Measurements from ENCODE around the gene RXRA.

Gene RXRA

GRCh38 chr9:134443174-134444037 is 117.2 kb downstream of the RXRA start:
- Histone ChIP-seq H3K27ac (ENCODE audit: low read depth, low read length) (no peak overlapping the region), H3K9ac (ENCODE audit: low read depth, low read length) (no peak overlapping the region), H3K4me1 (ENCODE audit: insufficient read depth, low read length) (no peaks in the 10 kb centered on the region)

GRCh38 chr9:134444038-134444315 is 117.7 kb downstream of the RXRA start:
- Histone ChIP-seq H3K4me3 (ENCODE audit: low read length) (no peak overlapping the region), H3K9ac (ENCODE audit: low read depth, low read length) (no peak overlapping the region), H3K9me3 (ENCODE audit: insufficient read depth, low read depth, low read length) (peaks cover 11% of the 10 kb centered on the region), H3K36me3 (ENCODE audit: insufficient read depth, low read length) (no peaks in the 10 kb centered on the region), H3K27ac (ENCODE audit: low read depth, low read length) (no peak overlapping the region), H3K27me3 (ENCODE audit: insufficient read depth, low read length) (no peaks in the 10 kb centered on the region), H3K4me1 (ENCODE audit: insufficient read depth, low read length) (no peaks in the 10 kb centered on the region)
- WGBS: 83% methylated on average over 2 of the region's 2 CpGs

More at GRCh38 chr9:134443174-134444037, 117.2 kb downstream of the RXRA start:
- WGBS: 34% methylated on average over 27 of the region's 27 CpGs
- Histone ChIP-seq H3K4me3 (ENCODE audit: low read length) (no peak overlapping the region), H3K9me3 (ENCODE audit: insufficient read depth, low read depth, low read length) (peaks cover 6% of the 10 kb centered on the region), H3K36me3 (ENCODE audit: insufficient read depth, low read length) (no peaks in the 10 kb centered on the region), H3K27me3 (ENCODE audit: insufficient read depth, low read length) (no peaks in the 10 kb centered on the region)

DNA sequence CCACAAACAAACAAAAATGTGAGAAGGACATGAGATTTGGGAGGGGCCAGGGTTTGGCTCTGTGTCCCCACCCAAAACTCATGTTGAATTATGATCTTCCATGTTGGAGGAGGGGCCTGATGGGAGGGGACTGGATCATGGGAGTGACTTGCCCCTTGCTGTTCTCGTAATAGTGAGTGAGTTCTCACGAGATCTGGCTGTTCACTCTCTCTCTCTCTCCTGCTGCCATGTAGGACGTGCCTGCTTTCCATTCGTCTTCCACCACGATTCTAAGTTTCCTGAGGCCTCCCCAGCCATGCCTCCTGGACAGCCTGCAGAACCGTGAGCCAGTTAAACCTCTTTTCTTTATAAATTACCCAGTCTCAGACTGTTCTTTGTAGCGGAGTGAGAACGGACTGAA is 118.7 kb downstream of the RXRA start:
- Histone ChIP-seq H3K9ac (ENCODE audit: low read depth, low read length) (no peak overlapping the region), H3K27me3 (ENCODE audit: insufficient read depth, low read length) (no peaks in the 10 kb centered on the region), H3K9me3 (ENCODE audit: insufficient read depth, low read depth, low read length) (peaks cover 11% of the 10 kb centered on the region), H3K27ac (ENCODE audit: low read depth, low read length) (no peak overlapping the region), H3K4me1 (ENCODE audit: insufficient read depth, low read length) (no peaks in the 10 kb centered on the region), H3K4me3 (ENCODE audit: low read length) (no peak overlapping the region), H3K36me3 (ENCODE audit: insufficient read depth, low read length) (no peaks in the 10 kb centered on the region)
- WGBS: 82% methylated on average over 8 of the region's 8 CpGs

DNA sequence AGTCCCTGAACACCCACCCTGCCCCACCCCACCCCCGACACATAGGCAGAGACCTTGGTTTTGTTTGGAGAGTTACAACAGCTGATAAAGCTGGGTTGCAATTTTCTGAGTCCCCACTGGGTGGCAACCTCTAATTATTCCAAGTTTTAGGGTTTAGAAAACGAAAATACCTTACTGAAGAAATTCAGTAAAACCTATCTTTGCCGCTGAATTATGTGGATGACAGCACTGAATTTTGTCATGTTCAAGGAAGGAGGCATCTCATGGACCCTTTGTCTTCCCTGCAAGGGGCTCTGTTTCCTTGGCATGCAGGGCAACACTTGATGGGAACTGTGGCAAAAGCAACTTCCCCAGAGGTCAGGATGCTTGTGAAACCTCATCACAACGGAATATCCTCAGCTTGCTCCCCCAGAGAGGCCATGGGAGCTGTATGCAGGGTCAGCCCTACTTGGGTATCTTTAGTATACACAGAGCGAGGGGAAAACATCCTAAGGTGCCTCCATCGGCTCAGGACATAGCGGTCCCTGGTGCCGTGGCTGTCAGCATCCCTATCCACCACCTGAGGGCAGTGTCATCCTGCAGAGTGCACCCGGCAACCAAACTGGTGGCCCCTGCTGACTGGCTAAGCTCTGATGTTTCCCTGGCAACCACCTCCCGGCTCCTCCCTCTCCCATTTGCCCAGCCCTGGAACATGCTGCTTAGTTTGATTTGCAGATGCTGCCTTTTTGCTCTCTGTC is 123.1 kb downstream of the RXRA start:
- Histone ChIP-seq H3K27me3 (ENCODE audit: insufficient read depth, low read length) (no peaks in the 10 kb centered on the region), H3K4me3 (ENCODE audit: low read length) (no peak overlapping the region), H3K4me1 (ENCODE audit: insufficient read depth, low read length) (no peaks in the 10 kb centered on the region), H3K27ac (ENCODE audit: low read depth, low read length) (no peak overlapping the region), H3K9ac (ENCODE audit: low read depth, low read length) (no peak overlapping the region), H3K36me3 (ENCODE audit: insufficient read depth, low read length) (no peaks in the 10 kb centered on the region), H3K9me3 (ENCODE audit: insufficient read depth, low read depth, low read length) (peaks cover 11% of the 10 kb centered on the region)
- 23% methylated on average over 10 of the region's 10 CpGs for WGBS

DNA sequence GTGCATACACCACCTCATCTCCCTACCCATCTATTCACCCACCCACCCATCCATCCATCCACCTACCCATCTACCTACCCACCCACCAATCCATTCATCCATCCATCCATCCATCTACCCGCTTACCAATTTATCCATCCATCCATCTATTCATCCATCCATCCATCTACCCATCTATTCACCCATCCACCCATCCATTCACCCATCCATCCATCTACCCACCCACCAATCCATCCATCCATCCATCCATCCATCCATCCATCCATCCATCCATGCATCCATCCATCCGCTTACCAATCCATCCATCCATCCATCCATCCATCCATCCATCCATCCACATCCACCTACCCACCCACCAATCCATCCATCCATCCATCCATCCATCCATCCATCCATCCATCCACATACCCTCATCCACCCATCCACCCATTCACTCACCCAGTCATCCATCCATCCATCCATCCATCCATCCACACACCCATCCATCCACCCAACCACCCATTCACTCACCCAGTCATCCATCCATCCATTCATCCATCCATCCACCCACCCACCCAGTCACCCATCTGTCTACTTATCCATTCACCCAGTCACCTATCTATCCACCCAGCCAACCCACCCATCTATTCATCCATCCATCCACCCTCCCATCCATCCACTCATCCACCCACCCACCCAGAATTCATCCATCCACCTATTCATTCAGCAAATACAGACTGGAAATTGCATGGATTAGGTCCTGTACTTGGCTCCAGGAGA is 125.6 kb downstream of the RXRA start:
- Histone ChIP-seq H3K4me1 (ENCODE audit: insufficient read depth, low read length) (no peaks in the 10 kb centered on the region), H3K9ac (ENCODE audit: low read depth, low read length) (no peak overlapping the region), H3K4me3 (ENCODE audit: low read length) (no peak overlapping the region), H3K36me3 (ENCODE audit: insufficient read depth, low read length) (no peaks in the 10 kb centered on the region), H3K27ac (ENCODE audit: low read depth, low read length) (no peak overlapping the region), H3K27me3 (ENCODE audit: insufficient read depth, low read length) (no peaks in the 10 kb centered on the region), H3K9me3 (ENCODE audit: insufficient read depth, low read depth, low read length) (peaks cover 11% of the 10 kb centered on the region)
- WGBS: 90% methylated on average over 1 of the region's 2 CpGs

GRCh38 chr9:134452728-134453127 is 126.5 kb downstream of the RXRA start:
- H3K4me3 ChIP-seq (ENCODE audit: low read length): no peak overlapping the region
- H3K4me1 ChIP-seq (ENCODE audit: insufficient read depth, low read length): no peaks in the 10 kb centered on the region
- no peak overlapping the region for H3K9ac ChIP-seq (ENCODE audit: low read depth, low read length)
- no peaks in the 10 kb centered on the region for H3K27me3 ChIP-seq (ENCODE audit: insufficient read depth, low read length)
- no peaks in the 10 kb centered on the region for H3K36me3 ChIP-seq (ENCODE audit: insufficient read depth, low read length)
- 92% methylated on average over 4 of the region's 4 CpGs for WGBS
- no peak overlapping the region for H3K27ac ChIP-seq (ENCODE audit: low read depth, low read length)
- peaks cover 11% of the 10 kb centered on the region for H3K9me3 ChIP-seq (ENCODE audit: insufficient read depth, low read depth, low read length)

- Histone ChIP-seq H3K4me1 (ENCODE audit: insufficient read depth, low read length) (no peaks in the 10 kb centered on the region), H3K27me3 (ENCODE audit: insufficient read depth, low read length) (no peaks in the 10 kb centered on the region), H3K36me3 (ENCODE audit: insufficient read depth, low read length) (no peaks in the 10 kb centered on the region), H3K4me3 (ENCODE audit: low read length) (no peak overlapping the region), H3K27ac (ENCODE audit: low read depth, low read length) (no peak overlapping the region), H3K9me3 (ENCODE audit: insufficient read depth, low read depth, low read length) (peaks cover under 1% of the 10 kb centered on the region; the same call in 1 of the 2 replicates), H3K9ac (ENCODE audit: low read depth, low read length) (no peak overlapping the region)
- WGBS: 83% methylated on average over 23 of the region's 23 CpGs
Observed at GRCh38 chr9:134453776-134454475, 127.7 kb downstream of the RXRA start.

DNA sequence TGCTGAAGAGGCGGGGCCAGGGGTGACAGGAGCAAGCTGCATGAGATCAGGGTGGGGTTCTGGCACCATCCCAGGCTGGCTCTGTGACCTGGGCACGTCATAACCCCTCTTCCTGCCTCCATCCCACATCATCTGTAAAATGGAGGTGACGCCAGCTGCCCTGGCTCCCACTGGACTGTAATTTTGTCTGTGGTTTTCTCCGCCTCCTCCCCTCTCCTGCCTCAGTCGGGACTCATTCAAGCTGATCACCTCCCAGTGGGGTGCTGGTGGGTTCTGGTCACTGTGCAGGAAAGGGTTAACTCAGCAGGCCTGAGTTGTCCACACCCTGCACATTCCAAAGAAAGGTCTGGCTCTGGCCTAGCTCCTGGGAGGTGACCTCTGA is 128.2 kb downstream of the RXRA start:
- Histone ChIP-seq H3K4me1 (ENCODE audit: insufficient read depth, low read length) (no peaks in the 10 kb centered on the region), H3K9ac (ENCODE audit: low read depth, low read length) (no peak overlapping the region), H3K27ac (ENCODE audit: low read depth, low read length) (no peak overlapping the region), H3K4me3 (ENCODE audit: low read length) (no peak overlapping the region), H3K9me3 (ENCODE audit: insufficient read depth, low read depth, low read length) (no peaks in the 10 kb centered on the region), H3K27me3 (ENCODE audit: insufficient read depth, low read length) (no peaks in the 10 kb centered on the region), H3K36me3 (ENCODE audit: insufficient read depth, low read length) (no peaks in the 10 kb centered on the region)
- WGBS: 92% methylated on average over 4 of the region's 5 CpGs

GRCh38 chr9:134455021-134455471 is 128.8 kb downstream of the RXRA start:
- H3K36me3 ChIP-seq (ENCODE audit: insufficient read depth, low read length): no peaks in the 10 kb centered on the region
- no peaks in the 10 kb centered on the region for H3K9me3 ChIP-seq (ENCODE audit: insufficient read depth, low read depth, low read length)
- WGBS: 94% methylated on average over 13 of the region's 13 CpGs
- H3K4me1 ChIP-seq (ENCODE audit: insufficient read depth, low read length): no peaks in the 10 kb centered on the region
- H3K9ac ChIP-seq (ENCODE audit: low read depth, low read length): no peak overlapping the region
- no peak overlapping the region for H3K27ac ChIP-seq (ENCODE audit: low read depth, low read length)
- H3K27me3 ChIP-seq (ENCODE audit: insufficient read depth, low read length): no peaks in the 10 kb centered on the region
- no peak overlapping the region for H3K4me3 ChIP-seq (ENCODE audit: low read length)

DNA sequence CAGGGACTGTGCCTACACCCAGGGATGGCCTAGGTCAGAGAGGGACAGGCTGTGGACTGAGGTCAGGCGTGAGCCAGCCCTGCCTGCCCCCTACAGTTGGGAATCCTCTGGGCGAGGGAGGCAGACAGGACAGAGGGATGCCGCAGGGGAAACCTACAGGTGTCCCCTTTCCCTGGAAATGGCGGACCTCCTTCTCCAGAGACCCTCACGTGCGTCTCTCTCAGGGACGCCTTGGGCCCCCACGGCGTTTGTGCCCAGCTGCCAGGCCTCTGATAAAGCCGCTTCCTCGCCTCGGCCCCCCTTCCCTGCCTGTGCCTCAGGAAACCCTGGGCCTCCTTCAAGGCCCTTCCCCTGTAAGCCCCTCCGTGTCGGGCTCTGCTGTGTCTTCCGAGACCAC is 129.3 kb downstream of the RXRA start:
- Histone ChIP-seq H3K9ac (ENCODE audit: low read depth, low read length) (no peak overlapping the region), H3K4me1 (ENCODE audit: insufficient read depth, low read length) (no peaks in the 10 kb centered on the region), H3K9me3 (ENCODE audit: insufficient read depth, low read depth, low read length) (no peaks in the 10 kb centered on the region), H3K4me3 (ENCODE audit: low read length) (no peak overlapping the region), H3K36me3 (ENCODE audit: insufficient read depth, low read length) (no peaks in the 10 kb centered on the region), H3K27me3 (ENCODE audit: insufficient read depth, low read length) (no peaks in the 10 kb centered on the region), H3K27ac (ENCODE audit: low read depth, low read length) (no peak overlapping the region)
- 93% methylated on average over 15 of the region's 15 CpGs for WGBS

Data from HUES64 (cell line).